NOMO-1 (cell line): ENCODE data around the gene MRPS25.
A peak's percentile ranks its signal among the peaks of the same experiment; 100 is the strongest.

Experiments
- DNase-seq, 2 experiments: peaks; one replicate each; lab custom pipeline; 2025; ENCODE audit not compliant: unreplicated experiment in 2 of 2; lab: John Stamatoyannopoulos, UW

Gene MRPS25

DNA sequence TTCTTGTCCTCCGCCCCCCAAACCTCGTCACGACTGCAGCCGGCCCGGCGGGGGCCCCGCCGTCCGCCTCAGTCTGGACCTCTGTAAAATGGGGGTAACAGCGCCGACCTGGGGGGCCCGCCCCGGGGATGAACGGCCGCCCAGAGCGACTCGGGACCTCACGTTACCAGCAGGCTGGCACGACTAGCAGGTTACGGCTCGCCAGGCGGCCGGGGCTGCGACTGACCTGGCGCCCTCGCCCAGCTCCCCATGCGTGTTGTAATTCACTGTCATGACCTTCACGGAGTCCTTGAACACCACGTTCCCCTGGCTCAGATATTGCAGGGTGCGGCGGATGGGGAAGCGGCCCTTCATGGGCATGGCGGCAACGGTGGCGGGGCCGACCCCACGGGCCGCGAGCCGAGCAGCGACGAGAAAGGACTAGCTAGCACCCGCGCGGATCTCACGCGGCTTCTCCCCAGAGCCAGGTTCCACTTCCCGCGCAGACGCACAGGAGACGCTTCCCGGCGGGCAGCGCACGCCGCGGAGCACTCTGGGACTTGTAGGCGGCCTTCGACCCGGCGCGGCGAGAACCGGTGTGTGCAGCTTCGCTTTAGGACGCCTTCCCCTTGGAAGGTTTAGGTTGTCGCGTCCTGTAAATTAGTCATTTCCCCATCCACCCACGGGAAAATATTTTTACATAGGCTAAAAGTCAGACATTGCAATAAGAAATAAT is at the start of gene MRPS25:
Gene MRPS25, minus strand, starts transcription at position 481 of the 715 bp plus-strand sequence. Its CDS starts 121 bp downstream, at position 360.
- peak; percentile 88 to 92 for DNase-seq

DNA sequence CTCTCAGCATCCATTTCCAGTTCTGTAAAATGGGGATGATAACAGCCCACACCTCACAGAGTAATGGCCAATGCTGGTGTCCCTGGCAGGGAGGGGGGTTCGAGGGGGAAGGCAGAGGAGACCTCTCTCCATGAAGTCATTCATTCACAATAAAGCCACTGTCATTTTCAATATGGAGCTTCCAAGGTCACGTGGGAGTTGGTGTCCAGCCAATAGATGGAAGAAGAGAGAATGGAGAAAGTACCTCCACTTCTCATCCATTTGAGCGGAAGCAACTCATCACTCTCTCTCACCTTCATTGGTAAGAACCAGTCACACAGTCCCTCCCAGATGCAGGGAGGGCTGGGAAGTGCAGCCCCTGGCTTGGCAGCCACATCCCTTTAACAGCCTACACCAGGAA is 48.8 kb upstream of the MRPS25 start:
- DNase-seq = no peak

DNA sequence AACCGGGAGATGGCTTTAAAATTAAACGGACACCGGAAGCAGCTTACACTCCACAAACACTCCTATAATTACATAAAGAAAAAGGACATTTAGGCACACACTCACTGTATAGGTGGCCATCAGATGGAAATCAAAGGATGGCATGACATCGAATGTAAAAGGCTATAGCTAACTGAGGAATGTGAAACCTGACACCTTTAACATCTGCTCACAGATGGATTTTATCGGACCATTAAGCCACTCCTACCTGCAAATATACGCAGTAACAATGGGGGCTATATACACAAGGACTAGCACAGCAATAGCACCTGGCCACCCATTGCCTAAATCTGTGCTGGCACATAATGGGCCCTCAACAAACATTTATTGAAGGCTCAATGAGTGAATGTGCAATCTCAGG is 48.4 kb upstream of the MRPS25 start:
- DNase-seq = no peak

DNA sequence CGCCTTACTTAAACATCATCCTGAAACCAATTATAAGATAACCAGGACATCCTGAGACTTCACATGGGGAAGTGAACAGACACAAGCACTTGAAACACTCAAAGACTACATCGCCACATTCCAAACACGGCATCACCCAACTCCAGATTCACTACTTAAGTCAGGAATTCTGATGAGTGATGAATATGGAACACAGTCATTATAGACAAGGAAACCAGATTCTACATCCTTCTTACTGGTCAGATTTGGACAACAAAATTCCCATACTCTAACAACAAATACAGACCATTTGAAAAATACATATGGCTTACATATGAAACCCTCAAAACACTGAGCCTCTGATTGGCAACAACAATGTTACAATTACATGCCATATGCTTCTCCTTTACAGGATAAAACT is 46.9 kb upstream of the MRPS25 start:
- DNase-seq = no peak

DNA sequence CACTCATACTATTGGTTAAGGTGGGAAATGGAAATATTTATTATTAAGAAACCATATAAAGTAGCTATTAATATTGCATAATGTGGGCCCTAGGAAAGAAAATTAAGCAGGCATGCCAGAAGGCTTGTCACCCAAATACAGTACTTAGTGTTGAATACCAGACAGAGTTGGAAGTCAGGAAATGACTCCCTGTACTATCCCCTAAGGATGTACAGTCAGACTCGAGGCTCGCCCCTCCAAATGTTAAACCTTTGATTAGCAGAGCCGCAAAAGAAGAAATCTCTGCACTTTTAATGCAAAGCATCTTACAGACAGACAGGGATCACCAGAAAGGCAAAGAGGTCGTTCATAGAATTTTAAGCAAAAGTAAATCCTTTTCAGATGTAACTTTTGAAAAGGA is 45.1 kb upstream of the MRPS25 start:
- DNase-seq = no peak

DNA sequence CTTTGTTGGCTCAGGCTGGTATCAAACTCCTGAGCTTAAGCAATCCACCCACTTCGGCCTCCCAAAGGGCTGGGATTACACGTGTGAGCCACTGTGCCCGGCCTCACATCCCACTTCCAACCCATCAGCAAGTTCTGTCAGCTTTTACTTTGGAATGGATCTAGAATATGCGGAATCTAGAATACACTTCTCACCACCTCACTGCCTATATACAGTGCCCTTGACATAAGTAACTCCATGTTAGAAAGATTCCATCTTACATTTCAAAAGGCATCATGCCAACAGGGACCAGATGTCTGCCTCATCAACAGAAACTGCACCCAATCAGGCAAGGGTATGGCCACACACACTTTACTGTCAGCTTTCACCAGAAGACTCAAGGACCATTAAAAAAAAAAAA is 43.8 kb upstream of the MRPS25 start:
- DNase-seq = no peak

DNA sequence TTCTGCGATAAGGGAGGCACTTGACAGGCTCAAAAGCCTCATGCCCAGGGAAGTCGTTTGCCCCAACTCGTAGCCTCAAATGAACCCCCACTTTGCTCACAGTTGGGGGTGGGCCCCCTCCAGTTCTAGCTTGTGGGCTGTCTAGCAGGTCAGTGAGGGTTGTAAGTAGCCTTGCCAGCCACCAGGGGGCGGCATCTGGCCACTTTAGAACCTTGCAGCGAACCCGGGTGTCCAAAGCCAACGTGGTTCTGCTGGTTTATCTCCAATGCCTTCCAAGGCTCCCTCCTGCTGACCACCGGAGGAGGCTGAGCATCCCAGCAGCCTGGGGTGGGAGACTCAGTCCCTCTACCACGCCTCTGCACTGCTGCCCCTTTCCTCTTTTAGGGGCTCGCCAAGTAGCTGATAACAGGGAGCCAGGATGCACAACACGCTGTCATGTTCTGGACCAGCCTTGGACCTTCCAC is 43.0 kb upstream of the MRPS25 start:
- peak; percentile 40 to 60 for DNase-seq

DNA sequence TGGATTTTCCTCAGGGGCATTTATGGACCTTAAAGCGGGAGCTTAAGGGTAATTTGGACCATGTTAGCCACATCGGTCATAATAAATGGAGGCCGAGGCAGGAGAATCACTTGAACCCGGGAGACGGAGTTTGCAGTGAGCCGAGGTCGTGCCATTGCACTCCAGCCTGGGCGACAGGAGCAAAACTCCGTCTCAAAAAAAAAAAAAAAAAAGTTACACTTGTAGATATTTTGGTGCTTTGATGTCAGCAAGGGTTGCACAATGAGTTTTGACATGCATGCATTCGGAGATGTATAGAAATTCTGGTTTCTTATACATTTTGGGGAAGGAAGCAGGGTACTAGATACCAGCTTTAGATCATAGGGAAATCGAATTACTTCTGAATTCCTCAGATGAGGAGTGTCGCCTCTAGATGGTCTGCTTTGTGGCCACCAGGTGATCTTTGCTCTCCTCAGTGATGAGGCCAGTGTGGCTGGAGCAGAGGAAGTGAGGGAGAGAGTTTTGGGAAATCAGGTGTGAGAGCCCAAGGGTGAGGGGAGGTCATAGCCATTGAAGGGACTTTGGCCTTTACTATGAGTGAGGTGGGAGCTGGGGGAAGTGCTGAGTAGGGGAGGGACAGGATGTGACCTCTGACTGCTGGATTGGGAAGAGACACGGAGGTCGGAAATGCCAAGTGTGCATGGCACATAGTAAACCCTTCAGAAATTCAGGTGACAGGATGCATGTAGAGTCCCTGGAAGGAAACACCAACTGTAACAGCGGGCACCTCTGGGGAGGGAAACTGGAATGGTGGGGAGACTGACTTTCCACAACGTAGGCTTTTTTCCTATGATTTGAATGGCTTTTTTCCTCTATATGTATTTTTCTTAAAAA is 42.2 kb upstream of the MRPS25 start:
- peak in 1 of 2 experiments; percentile 3 for DNase-seq

DNA sequence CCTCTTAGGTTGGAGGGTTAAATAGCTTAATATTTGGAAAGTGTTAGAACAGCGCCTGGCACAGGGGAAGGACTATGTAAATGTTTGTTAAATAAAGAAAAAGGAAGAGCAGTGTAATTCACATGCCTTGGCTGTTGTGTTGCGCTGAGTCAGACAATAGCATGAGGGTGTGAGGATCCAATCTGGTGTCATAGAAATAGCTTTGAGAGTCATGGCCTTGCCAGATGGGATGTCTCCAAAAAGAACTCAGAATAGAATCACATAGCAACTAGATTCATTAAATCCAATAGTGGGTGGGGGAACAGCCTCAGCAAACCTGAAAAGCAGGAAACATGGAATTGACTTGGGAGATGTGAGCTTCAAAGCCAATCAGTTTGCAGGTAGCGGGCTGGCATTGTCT is 37.7 kb upstream of the MRPS25 start:
- no peak for DNase-seq

DNA sequence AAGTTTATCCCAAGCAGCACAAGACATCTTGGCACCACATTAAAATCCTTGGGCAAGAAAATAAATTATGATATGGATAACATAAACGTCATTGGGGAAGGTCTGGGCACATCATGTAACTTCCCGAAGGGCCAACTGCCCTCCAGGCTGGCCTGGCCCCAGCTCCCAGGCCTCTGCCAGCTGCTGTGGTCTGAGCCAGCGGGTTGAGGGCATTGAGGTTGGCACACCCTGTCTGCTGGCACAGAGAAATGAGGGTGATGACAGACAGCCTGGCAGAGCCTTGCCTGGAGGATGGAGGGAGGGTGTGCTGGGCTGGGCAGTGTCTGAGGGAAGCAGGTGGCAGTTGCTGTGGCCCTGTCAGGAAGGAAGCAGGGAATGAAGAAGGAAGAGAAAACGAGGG is 37.1 kb upstream of the MRPS25 start:
- DNase-seq = no peak

DNA sequence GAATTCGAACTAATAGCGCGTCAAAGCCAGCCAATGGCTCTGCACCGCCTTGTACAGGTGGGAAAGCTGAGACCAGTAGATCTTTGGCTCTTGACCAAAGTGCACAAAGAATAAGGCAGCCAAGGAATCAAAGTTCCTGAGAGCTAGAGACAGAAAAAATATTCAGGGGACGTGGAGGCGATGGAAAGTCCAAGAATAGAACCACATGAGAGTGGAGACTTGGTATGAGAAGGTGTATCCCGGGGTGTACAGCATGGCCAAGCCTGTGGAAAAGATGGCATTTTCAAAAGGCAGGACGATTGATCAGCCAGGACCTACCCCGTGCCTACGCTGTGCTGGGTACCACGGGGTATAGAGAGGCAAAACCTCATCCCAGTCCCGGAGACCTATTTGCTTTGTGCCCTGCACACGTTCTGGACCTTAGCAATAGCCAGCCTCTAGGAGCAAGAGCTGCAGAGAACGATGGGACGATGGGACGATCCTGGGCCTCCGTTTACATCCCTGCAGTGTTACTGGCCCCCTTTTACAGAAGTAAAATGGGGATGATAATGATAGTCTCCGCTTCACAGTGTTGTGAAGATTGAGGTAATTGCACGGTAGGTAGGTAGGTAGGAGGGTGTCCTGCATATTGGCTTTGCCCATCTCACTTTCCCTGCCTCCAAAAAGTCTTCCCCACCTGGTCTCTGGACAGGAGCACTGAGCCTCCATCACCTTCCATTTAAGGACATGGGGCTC is 34.4 kb upstream of the MRPS25 start:
- DNase-seq = no peak

DNA sequence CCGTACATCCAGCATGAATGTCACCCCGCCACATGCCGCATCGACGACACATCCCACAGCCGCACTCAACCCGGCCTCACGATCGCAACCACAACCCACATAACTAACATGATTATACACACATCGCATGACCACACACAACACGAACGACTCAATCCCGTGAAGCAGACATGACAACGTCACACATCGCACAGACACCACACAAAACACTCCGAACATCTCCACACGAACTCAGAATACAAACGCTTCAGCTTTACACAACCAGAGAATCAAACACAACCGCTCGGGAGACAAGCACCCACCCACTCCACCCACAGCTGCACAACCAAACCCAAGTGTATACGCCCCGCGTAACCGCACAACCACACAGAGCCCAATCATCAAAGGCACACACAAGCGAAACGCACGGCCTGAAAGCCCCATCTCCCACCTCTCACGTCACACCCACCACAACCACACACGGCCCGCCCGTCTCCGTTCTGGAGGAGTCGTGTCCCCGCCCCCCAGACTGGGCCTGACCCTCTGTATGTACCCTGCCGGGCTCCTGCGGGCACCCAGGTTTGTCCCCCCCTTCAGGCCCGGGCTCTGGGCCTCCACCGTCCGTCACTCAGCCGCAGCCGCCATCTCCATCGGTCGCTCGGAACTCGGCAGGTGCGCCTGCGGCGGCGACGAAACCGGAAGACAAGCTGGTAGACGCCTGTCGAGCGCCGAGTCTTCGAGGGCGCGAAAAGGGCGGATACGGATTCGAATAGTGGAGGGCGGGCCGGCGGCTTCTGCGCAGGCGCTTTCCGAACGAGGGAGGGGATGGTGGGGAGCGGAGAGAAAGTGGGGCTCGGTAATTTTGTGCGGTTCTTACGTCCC is 33.6 kb upstream of the MRPS25 start, which contains the start of gene RBSN:
Gene RBSN, minus strand, starts transcription at position 646 of the 861 bp plus-strand sequence. CDS start 3,028 bp downstream, outside the sequence.
- DNase-seq = peak; percentile 93 to 95

DNA sequence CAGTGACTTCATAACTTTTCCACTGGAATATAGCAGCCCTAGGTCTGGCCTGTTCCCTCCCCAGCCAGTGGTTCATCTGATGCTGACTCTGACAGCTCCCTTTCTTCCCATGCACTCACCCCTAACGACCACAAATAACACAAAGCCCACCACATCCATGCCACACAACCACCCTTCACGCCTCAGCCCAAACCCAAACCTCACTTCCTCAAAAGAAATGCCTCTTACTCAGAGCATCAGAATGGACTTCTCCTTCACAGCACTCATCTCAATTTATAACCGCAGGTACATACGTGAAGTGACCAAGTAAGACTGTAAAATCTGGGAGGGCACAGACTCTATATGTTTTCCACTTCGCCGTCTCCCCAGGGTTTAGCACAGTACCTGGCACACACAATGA is 32.8 kb upstream of the MRPS25 start:
- peak; percentile 74 to 75 for DNase-seq

DNA sequence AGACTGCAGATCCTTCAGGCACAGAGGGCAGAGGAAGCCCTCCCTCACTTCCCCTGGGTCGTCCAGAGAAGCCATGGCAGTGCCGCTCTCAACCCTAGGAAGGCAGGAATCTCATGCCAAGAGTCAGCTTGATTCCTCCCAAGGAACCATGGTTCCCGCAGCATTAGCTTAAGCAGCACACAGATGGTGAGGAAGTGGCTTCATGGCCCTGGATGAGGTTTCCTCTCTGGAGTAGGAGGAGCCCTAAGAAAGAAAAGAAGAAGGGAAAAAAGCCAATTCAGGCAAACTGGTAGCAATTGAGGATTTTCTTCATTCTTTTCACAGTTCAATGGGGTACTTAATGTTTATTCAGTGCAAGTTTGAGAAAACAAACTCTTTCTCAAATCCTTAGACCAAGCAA is 30.9 kb upstream of the MRPS25 start:
- DNase-seq = no peak

DNA sequence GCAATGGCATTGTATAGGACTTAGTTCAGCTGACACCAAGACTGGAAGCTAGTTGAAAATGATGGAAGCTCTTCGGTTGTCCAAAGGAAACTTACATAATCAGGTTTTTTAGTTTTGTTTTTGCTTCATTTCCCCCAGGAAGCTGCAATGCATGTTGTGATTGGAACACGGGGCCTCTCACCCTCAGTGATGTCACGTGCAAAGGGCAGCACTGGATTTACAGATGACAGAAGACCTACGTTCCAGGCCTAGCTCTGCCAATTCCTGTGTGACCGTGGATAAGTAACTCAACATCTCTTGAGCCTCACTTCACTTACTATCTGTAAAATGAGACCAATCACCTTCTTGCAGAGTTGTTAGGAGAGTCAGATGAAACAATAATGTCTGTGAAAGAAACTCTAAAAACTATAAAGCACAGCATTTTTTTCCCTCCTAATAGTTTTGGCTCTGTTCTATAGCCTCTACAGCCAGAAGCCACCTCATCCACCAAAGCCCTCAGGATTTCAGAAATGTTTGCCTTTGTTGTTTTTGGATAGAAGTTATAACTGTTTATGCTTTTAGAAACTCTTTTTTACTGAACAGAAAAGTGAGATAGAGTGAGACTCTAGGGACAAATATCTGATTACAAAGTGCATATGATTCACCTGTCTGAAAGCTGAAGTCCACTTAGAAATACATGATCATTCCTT is 29.2 kb upstream of the MRPS25 start:
- no peak for DNase-seq

DNA sequence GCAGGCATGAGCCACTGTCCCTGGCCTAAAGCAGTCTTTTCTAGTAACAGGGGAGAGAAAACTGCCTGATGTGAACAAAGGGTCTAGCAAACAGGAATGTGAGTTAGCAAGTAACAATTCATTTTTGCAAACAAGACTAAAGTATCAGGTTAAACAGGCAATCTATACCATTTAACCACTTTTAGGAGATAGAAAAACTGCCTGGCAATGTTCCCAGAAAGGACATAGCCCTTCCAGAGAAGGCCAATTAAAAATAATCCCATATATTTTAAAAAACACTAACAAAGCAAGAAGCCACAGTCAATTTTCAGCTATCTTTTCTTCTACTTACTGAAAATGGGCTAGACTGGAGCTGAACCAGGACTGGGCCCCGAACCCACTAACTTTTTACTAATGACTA is 27.6 kb upstream of the MRPS25 start:
- DNase-seq = no peak

DNA sequence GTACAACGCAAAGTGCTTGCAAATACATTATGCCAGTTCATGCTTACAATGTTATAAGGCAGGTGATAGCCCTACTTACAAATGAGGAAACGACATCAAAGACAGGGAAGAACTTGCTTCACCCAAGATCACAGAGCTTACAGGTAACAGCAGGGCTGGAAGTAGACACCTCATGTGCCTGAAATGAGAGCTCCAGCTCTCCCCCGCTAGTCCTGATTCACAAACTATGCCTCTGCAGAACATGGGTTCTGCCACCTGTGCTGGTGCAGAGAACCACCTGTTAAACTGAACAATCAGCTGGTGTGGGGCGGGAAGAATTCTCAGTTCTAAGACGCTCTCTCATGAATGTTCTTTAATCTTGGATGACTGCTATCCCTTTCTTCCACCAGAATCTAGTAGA is 26.5 kb upstream of the MRPS25 start:
- no peak for DNase-seq

DNA sequence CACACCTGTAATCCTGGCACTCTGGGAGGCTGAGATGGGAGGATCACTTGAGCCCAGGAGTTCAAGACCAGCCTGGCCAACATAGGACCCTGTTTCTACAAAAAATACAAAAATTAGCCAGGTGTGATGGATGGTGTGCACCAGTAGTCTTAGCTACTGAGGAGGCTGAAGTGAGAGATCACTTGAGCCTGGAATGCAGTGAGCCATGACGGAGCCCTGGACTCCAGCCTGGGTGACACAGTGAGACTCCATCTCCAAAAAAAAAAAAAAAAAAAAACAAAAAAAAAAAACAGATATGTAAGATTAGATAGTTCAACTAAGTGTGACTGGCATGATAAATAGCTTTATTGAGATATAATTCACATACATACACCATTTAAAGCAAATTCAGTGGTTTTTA is 24.1 kb upstream of the MRPS25 start:
- DNase-seq = no peak

DNA sequence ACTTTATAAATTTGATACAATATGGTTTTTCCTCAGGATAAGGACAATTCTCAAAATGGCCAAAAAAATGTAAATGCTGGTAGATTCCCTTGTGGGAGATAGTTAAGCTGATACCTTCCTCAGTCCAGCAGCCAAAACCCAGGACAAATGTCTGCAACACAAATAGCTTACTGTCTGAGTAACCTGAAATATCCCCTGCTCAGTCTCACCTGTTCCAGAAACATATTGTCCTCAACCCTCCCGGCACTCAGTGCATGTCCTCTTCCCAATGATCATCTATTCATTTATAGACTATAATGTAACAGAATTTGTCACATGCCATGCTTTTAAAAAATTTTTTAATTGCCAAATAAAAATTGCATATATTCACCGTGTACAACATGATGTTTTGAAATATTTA is 21.6 kb upstream of the MRPS25 start:
- no peak for DNase-seq

DNA sequence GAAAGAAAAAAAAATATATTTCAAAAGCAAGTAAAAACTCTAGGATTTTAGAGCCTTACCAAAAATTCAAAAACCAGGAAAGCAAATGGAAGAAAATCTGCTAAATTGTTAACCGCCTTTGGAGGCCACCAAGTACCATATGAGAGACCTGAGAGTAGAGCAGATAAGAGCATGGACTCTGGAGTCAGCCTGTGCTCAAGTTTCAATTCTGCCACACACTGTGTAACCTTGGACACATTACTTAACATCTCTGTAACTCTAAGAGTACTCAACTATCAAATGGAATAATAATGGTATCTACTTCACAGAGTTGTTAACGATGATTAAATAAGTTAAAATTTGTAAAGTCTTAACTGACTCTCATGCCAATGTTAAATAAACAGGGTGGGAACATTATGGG is 21.1 kb upstream of the MRPS25 start:
- no peak for DNase-seq
